ENCODE measurements around the gene SECTM1. TPM values are rescaled to one million over a fixed set of nuclear protein-coding genes. Genes with fewer than 3 reads are reported as not detected.

SECTM1 gene
- total RNA-seq, 2 donors from 2014 or later, result not detected

DNA sequence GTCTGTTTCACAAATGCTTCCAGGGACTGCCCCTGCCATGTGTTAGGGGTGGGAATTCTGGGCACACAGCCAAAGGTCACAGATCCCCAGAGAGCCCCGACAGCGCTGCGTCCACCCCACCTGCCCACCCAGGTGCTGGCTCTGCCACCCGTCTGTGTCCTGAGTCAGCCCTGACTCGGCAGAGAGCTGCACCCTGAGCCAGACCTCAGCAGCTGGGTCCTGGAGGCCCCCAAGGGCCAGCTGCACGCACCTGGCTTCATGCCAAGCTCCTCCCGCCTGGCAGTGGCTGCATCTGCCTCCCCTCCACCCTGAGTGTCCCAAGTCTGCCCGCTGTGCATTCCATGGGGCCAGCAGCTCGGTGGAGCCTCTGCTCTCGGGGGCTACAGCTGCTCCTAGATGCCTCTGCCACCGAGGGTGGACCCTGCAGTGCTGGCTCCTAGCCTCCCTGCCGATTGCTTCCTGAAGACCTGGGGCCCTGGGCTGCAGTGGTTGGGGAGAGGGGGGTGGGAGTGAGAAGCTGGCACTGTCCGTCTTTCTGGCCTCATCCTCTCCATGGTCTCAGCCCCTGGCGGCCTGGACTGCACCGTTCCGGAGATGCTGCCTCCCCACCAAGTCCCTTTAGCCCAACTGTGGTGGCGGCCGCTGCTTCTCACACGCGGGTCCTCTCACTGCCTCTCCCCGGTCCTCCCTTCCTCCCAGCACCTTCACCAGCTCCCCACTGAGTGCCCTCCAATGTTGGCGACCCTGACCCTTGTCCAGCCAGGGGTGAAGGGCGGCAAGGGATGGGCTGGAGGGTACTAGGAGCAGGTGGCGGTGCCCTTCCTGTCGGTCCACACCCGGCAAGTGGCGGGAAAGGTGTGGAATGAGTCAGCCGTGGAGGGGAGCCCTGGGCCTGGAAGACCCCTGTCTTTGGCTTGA, 3.0 kb downstream of the SECTM1 start:
- no peaks in the 10 kb centered on the region for H3K36me3 Mint-ChIP-seq (ENCODE audit: low read depth)
- H3K27me3 ChIP-seq (ENCODE audit: control insufficient read depth, insufficient read depth, low read length, poor library complexity, severe bottlenecking), result peaks cover 53% of the 10 kb centered on the region
- H3K27me3 Mint-ChIP-seq (ENCODE audit: insufficient read depth), result peaks cover 56% of the 10 kb centered on the region
- WGBS, 2 experiments (ENCODE audit: insufficient coverage in 1 of 2, insufficient read length in 1 of 2), result 86 to 89% methylated on average over 16 to 28 of the region's 28 CpGs
- no peaks in the 10 kb centered on the region for H3K4me1 ChIP-seq (ENCODE audit: control insufficient read depth, insufficient read depth, low read length)
- no peaks in the 10 kb centered on the region for H3K36me3 ChIP-seq (ENCODE audit: control insufficient read depth, insufficient read depth, low read length)
- H3K4me1 Mint-ChIP-seq, result peaks cover 12% of the 10 kb centered on the region
- H3K9me3 Mint-ChIP-seq, result no peaks in the 10 kb centered on the region
- no peak for DNase-seq
- H3K9me3 ChIP-seq (ENCODE audit: control insufficient read depth, low read length), result no peaks in the 10 kb centered on the region
- H3K27ac Mint-ChIP-seq, result no peak overlapping the region
- TF ChIP-seq, protein P1, sequence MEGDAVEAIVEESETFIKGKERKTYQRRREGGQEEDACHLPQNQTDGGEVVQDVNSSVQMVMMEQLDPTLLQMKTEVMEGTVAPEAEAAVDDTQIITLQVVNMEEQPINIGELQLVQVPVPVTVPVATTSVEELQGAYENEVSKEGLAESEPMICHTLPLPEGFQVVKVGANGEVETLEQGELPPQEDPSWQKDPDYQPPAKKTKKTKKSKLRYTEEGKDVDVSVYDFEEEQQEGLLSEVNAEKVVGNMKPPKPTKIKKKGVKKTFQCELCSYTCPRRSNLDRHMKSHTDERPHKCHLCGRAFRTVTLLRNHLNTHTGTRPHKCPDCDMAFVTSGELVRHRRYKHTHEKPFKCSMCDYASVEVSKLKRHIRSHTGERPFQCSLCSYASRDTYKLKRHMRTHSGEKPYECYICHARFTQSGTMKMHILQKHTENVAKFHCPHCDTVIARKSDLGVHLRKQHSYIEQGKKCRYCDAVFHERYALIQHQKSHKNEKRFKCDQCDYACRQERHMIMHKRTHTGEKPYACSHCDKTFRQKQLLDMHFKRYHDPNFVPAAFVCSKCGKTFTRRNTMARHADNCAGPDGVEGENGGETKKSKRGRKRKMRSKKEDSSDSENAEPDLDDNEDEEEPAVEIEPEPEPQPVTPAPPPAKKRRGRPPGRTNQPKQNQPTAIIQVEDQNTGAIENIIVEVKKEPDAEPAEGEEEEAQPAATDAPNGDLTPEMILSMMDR (conservative IDR thresholded peaks at IDR 0.05), result no peak
- H3K27ac ChIP-seq (ENCODE audit: low read depth, low read length), result no peak overlapping the region
- no peak overlapping the region for H3K4me3 ChIP-seq (ENCODE audit: low read length)
- H3K4me3 Mint-ChIP-seq, result no peak overlapping the region
- H3K9ac ChIP-seq (ENCODE audit: extremely low read depth, low read length, poor library complexity, severe bottlenecking), result no peak overlapping the region

DNA sequence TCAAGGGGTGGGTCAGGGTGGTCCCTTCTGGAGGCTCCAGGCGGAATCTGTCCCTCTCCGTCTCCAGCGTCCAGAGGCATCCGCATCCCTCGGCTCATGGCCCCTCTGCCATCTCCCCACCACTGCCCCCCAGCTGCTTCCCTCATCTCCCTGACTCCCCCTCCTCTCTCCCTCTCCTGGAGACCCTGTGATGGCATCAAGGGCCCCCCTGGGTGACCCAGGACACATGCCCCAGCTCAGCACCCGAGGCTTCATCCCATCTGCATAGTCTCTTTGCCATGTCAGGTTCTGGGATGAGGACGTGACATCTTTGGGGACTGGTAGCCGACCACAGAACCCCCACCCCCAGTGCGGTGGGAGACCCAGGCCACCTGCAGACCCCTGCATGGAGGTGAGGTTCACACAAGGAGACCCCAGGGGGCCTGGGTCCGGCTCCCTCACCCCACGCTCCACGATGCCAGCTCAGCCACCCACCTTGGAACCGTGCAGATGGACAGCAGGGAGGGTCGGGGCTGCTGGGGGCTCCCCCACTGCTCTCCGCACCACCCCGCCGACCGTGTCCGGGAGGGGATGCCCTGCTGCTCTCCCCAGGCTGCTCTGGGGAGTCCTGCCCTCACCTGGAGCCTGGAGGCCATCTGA, 3.8 kb downstream of the SECTM1 start:
- H3K4me1 Mint-ChIP-seq, result peaks cover 10% of the 10 kb centered on the region
- no peaks in the 10 kb centered on the region for H3K36me3 Mint-ChIP-seq (ENCODE audit: low read depth)
- Histone ChIP-seq H3K27me3 (ENCODE audit: control insufficient read depth, insufficient read depth, low read length, poor library complexity, severe bottlenecking) (peaks cover 46% of the 10 kb centered on the region), H3K4me3 (ENCODE audit: low read length) (no peak overlapping the region), H3K36me3 (ENCODE audit: control insufficient read depth, insufficient read depth, low read length) (no peaks in the 10 kb centered on the region), H3K27ac (ENCODE audit: low read depth, low read length) (no peak overlapping the region), H3K4me1 (ENCODE audit: control insufficient read depth, insufficient read depth, low read length) (no peaks in the 10 kb centered on the region), H3K9ac (ENCODE audit: extremely low read depth, low read length, poor library complexity, severe bottlenecking) (no peak overlapping the region), H3K9me3 (ENCODE audit: control insufficient read depth, low read length) (no peaks in the 10 kb centered on the region)
- TF ChIP-seq, protein P1 (conservative IDR thresholded peaks at IDR 0.05), result no peak
- H3K27me3 Mint-ChIP-seq (ENCODE audit: insufficient read depth), result peaks cover 48% of the 10 kb centered on the region
- no peaks in the 10 kb centered on the region for H3K9me3 Mint-ChIP-seq
- no peak overlapping the region for H3K4me3 Mint-ChIP-seq
- no peak overlapping the region for H3K27ac Mint-ChIP-seq
- DNase-seq, result no peak
- 91% methylated on average over 17 to 19 of the region's 19 CpGs for WGBS, 2 experiments (ENCODE audit: insufficient coverage in 1 of 2, insufficient read length in 1 of 2)

DNA sequence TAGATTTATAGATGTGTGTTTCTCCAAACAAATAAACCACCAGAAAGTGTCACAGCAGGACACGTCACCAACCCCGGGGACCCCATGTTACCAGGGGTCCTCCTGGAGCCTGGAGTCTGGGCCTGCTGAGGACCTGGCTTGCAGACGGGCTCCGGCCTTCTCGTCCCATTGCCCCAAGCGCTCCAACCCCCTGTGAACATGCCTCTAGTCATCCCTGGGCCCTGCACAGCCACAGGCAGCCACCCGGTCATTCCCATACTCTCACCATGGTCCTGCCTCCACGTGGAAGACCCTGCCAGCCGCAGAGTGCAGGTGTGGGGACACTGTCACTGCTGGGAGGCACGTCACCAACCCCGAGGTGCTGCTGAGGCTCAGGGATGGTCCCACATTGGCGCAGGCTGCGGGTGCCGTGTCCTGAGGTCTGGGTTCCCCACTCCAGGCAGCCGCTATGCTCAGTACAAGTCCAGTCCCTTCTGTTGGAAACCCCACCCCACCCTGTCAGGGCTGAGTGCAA, 4.5 kb downstream of the SECTM1 start:
- TF ChIP-seq, protein P1 (conservative IDR thresholded peaks at IDR 0.05), result no peak
- H3K9me3 ChIP-seq (ENCODE audit: control insufficient read depth, low read length), result no peaks in the 10 kb centered on the region
- H3K4me3 Mint-ChIP-seq, result no peak overlapping the region
- H3K4me1 Mint-ChIP-seq, result peaks cover 10% of the 10 kb centered on the region
- H3K9me3 Mint-ChIP-seq, result no peaks in the 10 kb centered on the region
- H3K27ac Mint-ChIP-seq, result no peak overlapping the region
- no peak overlapping the region for H3K27ac ChIP-seq (ENCODE audit: low read depth, low read length)
- no peak overlapping the region for H3K9ac ChIP-seq (ENCODE audit: extremely low read depth, low read length, poor library complexity, severe bottlenecking)
- no peaks in the 10 kb centered on the region for H3K36me3 ChIP-seq (ENCODE audit: control insufficient read depth, insufficient read depth, low read length)
- H3K27me3 ChIP-seq (ENCODE audit: control insufficient read depth, insufficient read depth, low read length, poor library complexity, severe bottlenecking), result peaks cover 38% of the 10 kb centered on the region
- no peak for DNase-seq
- 91 to 97% methylated on average over 7 to 15 of the region's 15 CpGs for WGBS, 2 experiments (ENCODE audit: insufficient coverage in 1 of 2, insufficient read length in 1 of 2)
- H3K4me3 ChIP-seq (ENCODE audit: low read length), result no peak overlapping the region
- H3K36me3 Mint-ChIP-seq (ENCODE audit: low read depth), result no peaks in the 10 kb centered on the region
- H3K4me1 ChIP-seq (ENCODE audit: control insufficient read depth, insufficient read depth, low read length), result no peaks in the 10 kb centered on the region
- peaks cover 41% of the 10 kb centered on the region for H3K27me3 Mint-ChIP-seq (ENCODE audit: insufficient read depth)
